Fibroblast of pulmonary artery (primary cell): ENCODE data around the gene INSR.
A peak's percentile ranks its signal among the peaks of the same experiment; 100 is the strongest.

Experiments used
- DNase-seq: peaks from one replicate; pipeline ENCODE4 v3.0.0-alpha.2; 2010; ENCODE audit warnings: low read depth
- H3K4me3 ChIP-seq: replicated peaks from 2 replicates; pipeline ENCODE4 v1.5.1; 2011; ENCODE audit warnings: low read depth, mild to moderate bottlenecking, control low read depth, low read length, moderate library complexity
- TF ChIP-seq, protein P1 (sequence below): IDR thresholded peaks from 2 replicates; pipeline ENCODE4 v1.5.1; 2011; ENCODE audit warnings: mild to moderate bottlenecking, control low read depth, low read length, inconsistent platforms; ENCODE audit errors: missing control alignments

INSR gene

GRCh38 chr19:7333198-7334118 lies 39.2 kb upstream of the INSR start:
- peak; percentile 77 for DNase-seq
- TF ChIP-seq, protein P1, sequence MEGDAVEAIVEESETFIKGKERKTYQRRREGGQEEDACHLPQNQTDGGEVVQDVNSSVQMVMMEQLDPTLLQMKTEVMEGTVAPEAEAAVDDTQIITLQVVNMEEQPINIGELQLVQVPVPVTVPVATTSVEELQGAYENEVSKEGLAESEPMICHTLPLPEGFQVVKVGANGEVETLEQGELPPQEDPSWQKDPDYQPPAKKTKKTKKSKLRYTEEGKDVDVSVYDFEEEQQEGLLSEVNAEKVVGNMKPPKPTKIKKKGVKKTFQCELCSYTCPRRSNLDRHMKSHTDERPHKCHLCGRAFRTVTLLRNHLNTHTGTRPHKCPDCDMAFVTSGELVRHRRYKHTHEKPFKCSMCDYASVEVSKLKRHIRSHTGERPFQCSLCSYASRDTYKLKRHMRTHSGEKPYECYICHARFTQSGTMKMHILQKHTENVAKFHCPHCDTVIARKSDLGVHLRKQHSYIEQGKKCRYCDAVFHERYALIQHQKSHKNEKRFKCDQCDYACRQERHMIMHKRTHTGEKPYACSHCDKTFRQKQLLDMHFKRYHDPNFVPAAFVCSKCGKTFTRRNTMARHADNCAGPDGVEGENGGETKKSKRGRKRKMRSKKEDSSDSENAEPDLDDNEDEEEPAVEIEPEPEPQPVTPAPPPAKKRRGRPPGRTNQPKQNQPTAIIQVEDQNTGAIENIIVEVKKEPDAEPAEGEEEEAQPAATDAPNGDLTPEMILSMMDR: no peak
- no peak overlapping the region for H3K4me3 ChIP-seq

GRCh38 chr19:7331446-7331845 lies 37.2 kb upstream of the INSR start:
- no peak overlapping the region for H3K4me3 ChIP-seq
- TF ChIP-seq, protein P1: no peak
- DNase-seq: no peak

- DNase-seq: no peak
Observed at GRCh38 chr19:7328647-7329046, 34.4 kb upstream of the INSR start.

DNA sequence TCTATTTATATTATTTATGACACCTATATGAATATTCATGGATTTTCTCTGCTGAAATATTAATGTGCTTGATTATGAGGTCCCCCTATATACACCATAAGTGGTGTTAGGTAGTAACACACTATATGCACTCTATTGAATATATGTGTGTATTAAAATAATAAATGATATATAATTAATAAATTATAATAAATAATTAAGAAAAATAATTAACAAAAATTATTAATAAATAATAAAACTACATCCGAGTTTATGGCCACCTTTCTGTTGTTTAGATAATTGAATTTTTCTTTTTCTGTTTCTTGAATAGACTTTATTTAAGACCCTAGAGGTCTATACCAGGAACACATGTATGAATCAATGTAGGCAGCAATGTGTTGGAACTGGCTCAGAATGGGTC lies 33.6 kb upstream of the INSR start:
- DNase-seq: no peak
- H3K4me3 ChIP-seq: no peak overlapping the region
- TF ChIP-seq, protein P1: no peak

More at GRCh38 chr19:7328647-7329046, 34.4 kb upstream of the INSR start:
- TF ChIP-seq, protein P1: no peak
- H3K4me3 ChIP-seq: no peak overlapping the region

DNA sequence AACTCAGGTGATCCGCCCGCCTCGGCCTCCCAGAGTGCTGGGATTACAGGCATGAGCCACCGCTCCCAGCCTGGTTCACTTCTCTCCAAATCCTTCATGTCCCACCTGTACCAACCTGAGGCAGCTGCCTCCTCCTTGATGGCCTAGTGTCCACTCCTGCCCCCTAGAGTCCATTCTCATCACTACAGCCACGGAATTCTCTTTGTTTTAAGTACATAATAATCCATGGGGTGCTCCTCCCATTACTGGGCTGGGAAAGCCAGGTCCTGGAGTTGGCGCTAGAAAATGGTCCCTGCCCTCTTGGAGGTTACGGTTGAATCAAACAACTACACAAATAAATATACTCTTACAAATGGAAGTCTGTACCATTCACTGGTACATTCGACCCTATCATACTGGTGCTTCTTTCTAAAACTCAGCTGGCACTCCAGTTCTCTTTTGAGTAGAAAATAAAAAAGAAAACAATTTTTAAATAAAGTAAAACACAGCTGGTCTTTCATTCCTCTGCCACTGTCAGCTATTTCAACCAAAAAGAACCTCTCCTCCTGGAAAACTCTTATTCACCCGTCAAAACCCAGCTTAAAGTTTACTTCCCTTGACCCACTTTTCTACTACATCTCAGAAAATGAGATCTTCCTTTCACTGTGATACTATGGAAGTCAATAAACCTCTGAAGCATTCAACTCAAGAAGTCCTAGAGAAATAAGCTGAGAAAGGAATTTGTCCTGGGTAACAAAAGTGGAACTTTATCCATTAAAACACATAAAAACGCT lies 32.1 kb upstream of the INSR start:
- no peak overlapping the region for H3K4me3 ChIP-seq
- TF ChIP-seq, protein P1: peak; percentile 38
- DNase-seq: peak; percentile 21

- no peak overlapping the region for H3K4me3 ChIP-seq
- TF ChIP-seq, protein P1: no peak
- DNase-seq: no peak
Observed at GRCh38 chr19:7318176-7318575, 24.0 kb upstream of the INSR start.
